K562 (cell line): ENCODE data around the gene LIMK1. TPM values are rescaled to one million over a fixed set of nuclear protein-coding genes. Genes with fewer than 3 reads are reported as not detected.

Experiments used
- ATAC-seq: fragments of 200-7000 bp; cut with Tn5 transposase; 3 replicates; pipeline ENCODE4 v1.9.1; 2020; ENCODE audit warnings: moderate library complexity
- BruUV-seq: library from RNA; stranded (reverse); fragments of 400-500 nt; replicated peaks from 2 replicates; lab custom pipeline; 2021; lab: Mats Ljungman, UMichigan
- CTCF ChIA-PET: fragments of 300-600 bp; formaldehyde crosslinking; extraction: SDS; loops from one replicate; lab custom pipeline; 2021; ENCODE audit warnings: low intra/inter-chr PET ratio; lab: Yijun Ruan, JAX
- POLR2A ChIA-PET: fragments of 300-600, 350-650 bp; sonication (Branson Sonifier 250); formaldehyde crosslinking; extraction: SDS; loops from one replicate; lab custom pipeline; 2021; ENCODE audit warnings: antibody characterized with exemption, inconsistent platforms; lab: Yijun Ruan, JAX
- DNase-seq, 4 experiments: peaks; one replicate each; pipeline versions ENCODE4 v3.0.0 to v3.0.0-alpha.2; 2011 to 2018; ENCODE audit warnings: low spot score in 3 of 4, mixed read lengths in 3 of 4; ENCODE audit errors: extremely low read depth in 1 of 4
- FAIRE-seq: peaks from 2 replicates; lab custom pipeline; 2011; peaks lifted over from hg19 to GRCh38; lab: Jason Lieb, UNC
- H2AFZ ChIP-seq: 2 replicates; pipeline ENCODE4 v1.6.0; 2011; ENCODE audit warnings: low read depth, low read length, control low read depth, inconsistent platforms
- H3K27ac ChIP-seq: fragments of 200-600 bp; 3 replicates; pipeline ENCODE4 v1.8.0; 2011; ENCODE audit warnings: low read depth, mild to moderate bottlenecking, control low read depth, inconsistent platforms, low read length, moderate library complexity, mixed read lengths; ENCODE audit errors: extremely low read depth
- H3K27me3 ChIP-seq, 2 experiments: fragments of 300-600 bp in 1 of 2; 2 replicates in 1 of 2; 3 replicates in 1 of 2; pipeline versions ENCODE4 v1.6.0 to v1.8.0; 2011; ENCODE audit warnings: inconsistent platforms in 2 of 2, low read length in 2 of 2, mild to moderate bottlenecking in 1 of 2, mixed read lengths in 1 of 2, moderate library complexity in 1 of 2; ENCODE audit not compliant: control insufficient read depth in 2 of 2, insufficient read depth in 2 of 2
- H3K36me3 ChIP-seq: fragments of 300-600 bp; 3 replicates; pipeline ENCODE4 v1.8.0; 2011; ENCODE audit warnings: mild to moderate bottlenecking, low read length, inconsistent platforms; ENCODE audit not compliant: control insufficient read depth, insufficient read depth
- H3K4me1 ChIP-seq, 2 experiments: fragments of 200-600 bp in 1 of 2; replicated peaks in 1 of 2; 2 replicates in 1 of 2; 3 replicates in 1 of 2; pipeline versions ENCODE4 v1.5.1 to v1.8.0; 2011; ENCODE audit warnings: inconsistent platforms in 2 of 2, low read length in 2 of 2, mild to moderate bottlenecking in 1 of 2, mixed read lengths in 1 of 2, moderate library complexity in 1 of 2; ENCODE audit not compliant: control insufficient read depth in 2 of 2, insufficient read depth in 2 of 2
- H3K4me2 ChIP-seq: 2 replicates; pipeline ENCODE4 v1.6.1; 2011; ENCODE audit warnings: low read length, control low read depth, inconsistent platforms, mixed read lengths; ENCODE audit not compliant: insufficient read depth
- H3K4me3 ChIP-seq: fragments of 200-600 bp; sonication (generic), shearing (Covaris generic); 2 replicates; pipeline ENCODE4 v1.5.1; 2016; ENCODE audit warnings: control low read depth, inconsistent platforms
- H3K79me2 ChIP-seq: fragments of 200-600 bp; 3 replicates; pipeline ENCODE4 v1.8.0; 2011; ENCODE audit warnings: low read length, inconsistent platforms; ENCODE audit not compliant: control insufficient read depth, insufficient read depth
- H3K9ac ChIP-seq, 2 experiments: 2 replicates each; pipeline versions ENCODE4 v1.6.0 to v1.6.1; 2011; ENCODE audit warnings: low read depth in 2 of 2, low read length in 2 of 2, control low read depth in 1 of 2, inconsistent platforms in 1 of 2, mild to moderate bottlenecking in 1 of 2, mixed read lengths in 1 of 2; ENCODE audit not compliant: insufficient read depth in 1 of 2
- H3K9me1 ChIP-seq: one replicate; pipeline ENCODE4 v1.6.0; 2011; ENCODE audit warnings: inconsistent platforms, mild to moderate bottlenecking, low read length, moderate library complexity; ENCODE audit not compliant: control insufficient read depth, insufficient read depth
- H3K9me3 ChIP-seq: replicated peaks from 2 replicates; pipeline ENCODE4 v1.5.1; 2011; ENCODE audit warnings: low read depth, low read length, inconsistent platforms; ENCODE audit not compliant: control insufficient read depth, insufficient read depth
- H4K20me1 ChIP-seq: replicated peaks from 2 replicates; pipeline ENCODE4 v1.6.1; 2011; ENCODE audit warnings: low read length, inconsistent platforms, mixed read lengths; ENCODE audit not compliant: control insufficient read depth, insufficient read depth
- FOXJ3 ChIP-seq: sonication (generic); formaldehyde crosslinking; IDR thresholded peaks from 2 replicates; pipeline ENCODE4 v1.4.0; 2020; ENCODE audit warnings: mild to moderate bottlenecking, missing genetic modification reagents
- GABPA ChIP-seq: fragments of 200-800 bp; sonication (Bioruptor generic); conservative IDR thresholded peaks from 2 replicates; pipeline ENCODE4 v1.6.1; 2016; ENCODE audit warnings: low read depth, missing genetic modification characterization, missing compliant biosample characterization
- GTF3C2 ChIP-seq: IDR thresholded peaks from 3 replicates; pipeline ENCODE4 v1.6.1; 2011; ENCODE audit warnings: borderline replicate concordance, mild to moderate bottlenecking, moderate library complexity; ENCODE audit not compliant: insufficient read length; ENCODE audit errors: extremely low read depth
- HIVEP1 ChIP-seq: fragments of 250-450 bp; sonication (Bioruptor Pico); IDR thresholded peaks from 2 replicates; pipeline ENCODE4 v1.4.0; 2020; ENCODE audit warnings: mild to moderate bottlenecking
- HMBOX1 ChIP-seq: sonication (generic); IDR thresholded peaks from 2 replicates; pipeline ENCODE4 v1.6.1; 2016
- MECOM ChIP-seq: fragments of 250-450 bp; sonication (Bioruptor Pico); IDR thresholded peaks from 2 replicates; pipeline ENCODE4 v1.8.0; 2022; ENCODE audit warnings: inconsistent platforms
- NR2C2 ChIP-seq, 2 experiments: fragments of 200-800 bp in 1 of 2; sonication (Bioruptor generic) in 1 of 2; sonication (generic) in 1 of 2; formaldehyde crosslinking in 1 of 2; IDR thresholded peaks; 2 replicates each; pipeline versions ENCODE4 v1.6.1 to v1.8.0; 2016 to 2022; ENCODE audit warnings: mild to moderate bottlenecking in 1 of 2, missing compliant biosample characterization in 1 of 2, missing genetic modification characterization in 1 of 2, missing genetic modification reagents in 1 of 2
- PYGO2 ChIP-seq: fragments of 450-650 bp; IDR thresholded peaks from 2 replicates; pipeline ENCODE4 v1.6.1; 2016; ENCODE audit warnings: mild to moderate bottlenecking, missing genetic modification characterization, moderate library complexity, missing compliant biosample characterization
- WGBS: fragments of 100-300 bp; shearing (Covaris generic); methylation state at CpG from one replicate; pipeline ENCODE4 v1.1.6; 2016; ENCODE audit warnings: low coverage, mixed read lengths; ENCODE audit not compliant: insufficient coverage; ENCODE audit errors: missing lambda C conversion rate; 5-methylcytosine and 5-hydroxymethylcytosine counted together
- in situ Hi-C: fragments of 300-500 bp; cut with MboI; formaldehyde crosslinking; loops from 4 replicates; pipeline ENCODE4 v1.15.0; 2018; ENCODE audit warnings: inconsistent platforms, mixed read lengths
- intact Hi-C: fragments of 100-400 bp; cut with micrococcal nuclease; formaldehyde crosslinking; loops from 2 replicates; pipeline ENCODE4 v1.14.2; 2022
- polyA plus RNA-seq, 8 experiments: library from polyadenylated mRNA; depleted of rRNA in 4 of 8; stranded (reverse) in 5 of 8; unstranded in 3 of 8; fragments of >200 nt; fragmentation: Nextera tagmentation in 2 of 8; fragmentation: Illumina TruSeq in 1 of 8; extraction: Ambion mirVana in 2 of 8; extraction: Trizol in 1 of 8; gene quantifications; 2 replicates each; pipeline versions ENCODE4 v1.2.1 to v1.2.3, GENCODE V29; 2011 to 2014; ENCODE audit warnings: inconsistent platforms in 1 of 8, missing spikeins in 1 of 8
- total RNA-seq, 7 experiments: library from RNA; depleted of rRNA in 6 of 7; stranded (reverse); fragments of >200 nt in 6 of 7; fragmentation: Illumina TruSeq in 2 of 7; extraction: Trizol in 2 of 7; gene quantifications; 2 replicates each; pipeline versions ENCODE4 v1.2.1 to v1.2.3, GENCODE V29; 2011 to 2021; ENCODE audit warnings: low replicate concordance in 1 of 7

The LIMK1 gene
- total and polyA plus RNA-seq, 9 of the 15 experiments (the other 6 are each of a cell fraction or from before 2014, with no cell fraction given), result 0.14 to 30.0 (median 15.9) TPM

- in situ Hi-C loops, result no loop called here
- H3K4me2 ChIP-seq, result peak overlapping the region; percentile 36; the same call in 1 of the 2 replicates
- WGBS, result 88% methylated on average over 6 of the region's 6 CpGs
- no TSS peak for BruUV-seq
- no peaks in the 10 kb centered on the region for H3K27me3 ChIP-seq
- FAIRE-seq (no peak), DNase-seq (peak in 1 of 4 experiments; percentile 11), ATAC-seq (no peak)
- H3K9me1 ChIP-seq, result no peaks in the 10 kb centered on the region
- peaks cover 13% of the 10 kb centered on the region; the same call in 1 of the 2 replicates for H4K20me1 ChIP-seq
- H3K4me1 ChIP-seq, result peaks cover 15 to 35% of the 10 kb centered on the region in 2 experiments
- peak overlapping the region in 1 of 2 experiments; percentile 75; a peak in 2 of 4 replicates for H3K9ac ChIP-seq
- H3K9me3 ChIP-seq, result no peaks in the 10 kb centered on the region
- POLR2A ChIA-PET, result no interaction called here
- TF ChIP-seq FOXJ3 (CRISPR knock-in tag) (no peak), MECOM (CRISPR knock-in tag) (no peak)
- TF ChIP-seq, all 486 proteins: peak for 0
- Histone ChIP-seq H2AFZ (peak overlapping the region; percentile 30; the same call in 1 of the 2 replicates), H3K79me2 (0 out of 3 replicates have a peak, but pooled peaks cover 3% of the 10 kb centered on the region), H3K27ac (peak overlapping the region; percentile 45; the same call in 2 of the 3 replicates), H3K36me3 (peaks cover 44% of the 10 kb centered on the region; the same call in 2 of the 3 replicates), H3K4me3 (no peak overlapping the region)
- intact Hi-C loops, result no loop called here
- CTCF ChIA-PET, result no interaction called here
These were observed 11.5 kb downstream of the LIMK1 start for GRCh38 chr7:74095135-74095534.

GRCh38 chr7:74097937-74098614, 14.5 kb downstream of the LIMK1 start:
- H3K9me3 ChIP-seq, result no peaks in the 10 kb centered on the region
- no TSS peak for BruUV-seq
- intact Hi-C loops (no loop called here), in situ Hi-C loops (no loop called here)
- 0 out of 3 replicates have a peak, but pooled peaks cover 3% of the 10 kb centered on the region for H3K79me2 ChIP-seq
- H3K4me3 ChIP-seq, result no peak overlapping the region
- CTCF ChIA-PET, result no interaction called here
- H2AFZ ChIP-seq, result no peak overlapping the region
- peaks cover 61% of the 10 kb centered on the region; the same call in 2 of the 3 replicates for H3K36me3 ChIP-seq
- POLR2A ChIA-PET, result interaction anchor here (0.7 to 1.2 kb wide), 2 partner anchors 40 to 157 kb away, joined by 3 read pairs; no protein-coding TSS in a partner anchor
- no peak for FAIRE-seq
- H3K27me3 ChIP-seq, result no peaks in the 10 kb centered on the region
- no peaks in the 10 kb centered on the region for H3K9me1 ChIP-seq
- H3K4me1 ChIP-seq, result peaks cover 22 to 32% of the 10 kb centered on the region in 2 experiments
- no peak for ATAC-seq
- DNase-seq, result peak in 1 of 4 experiments; percentile 6
- H3K27ac ChIP-seq, result no peak overlapping the region
- peaks cover 4% of the 10 kb centered on the region; the same call in 1 of the 2 replicates for H4K20me1 ChIP-seq
- no peak overlapping the region for H3K4me2 ChIP-seq
- 0 out of 4 replicates have a peak overlapping the region, but pooled peaks of 1 of the 2 experiments have one; percentile 33 for H3K9ac ChIP-seq
- 81% methylated on average over 11 of the region's 11 CpGs for WGBS
- TF ChIP-seq GABPA (tag) (no peak), HMBOX1 (no peak), HIVEP1 (no peak), PYGO2 (no peak), NR2C2 (CRISPR knock-in tag; IDR thresholded peaks at IDR 0.05) (no peak), NR2C2 (tag; IDR thresholded peaks at IDR 0.05) (no peak), GTF3C2 (no peak)
